GM12873 (cell line): ENCODE data around the gene MTARC1.

ENCODE experiments used
- CTCF ChIP-seq: IDR thresholded peaks from 2 replicates; pipeline ENCODE4 v1.5.1; 2012; ENCODE audit warnings: low read depth, mild to moderate bottlenecking, moderate library complexity, low read length, control low read depth; ENCODE audit not compliant: insufficient read depth; ENCODE audit errors: missing control alignments

Gene MTARC1

GRCh38 chr1:220797553-220797952 is 10.8 kb downstream of the MTARC1 start:
- TF ChIP-seq CTCF = no peak

- TF ChIP-seq CTCF = no peak
Measured at GRCh38 chr1:220798338-220798737, 11.6 kb downstream of the MTARC1 start.

GRCh38 chr1:220800262-220800661 is 13.5 kb downstream of the MTARC1 start:
- no peak for TF ChIP-seq CTCF

- TF ChIP-seq CTCF = peak; percentile 58
Measured at GRCh38 chr1:220803401-220804201, 16.9 kb downstream of the MTARC1 start.

- no peak for TF ChIP-seq CTCF
Measured at GRCh38 chr1:220804202-220804586, 17.5 kb downstream of the MTARC1 start.

GRCh38 chr1:220806408-220806807 is 19.7 kb downstream of the MTARC1 start:
- TF ChIP-seq CTCF = no peak

GRCh38 chr1:220807726-220808125 is 21.0 kb downstream of the MTARC1 start:
- no peak for TF ChIP-seq CTCF
